PC-9 (cell line): ENCODE measurements around the gene TAOK2. TPM values are rescaled to one million over a fixed set of nuclear protein-coding genes. Genes with fewer than 3 reads are reported as not detected.

ENCODE experiments used
- BruUV-seq: library from RNA; stranded (reverse); fragments of 400-500 nt; replicated peaks from 2 replicates; lab custom pipeline; 2021; lab: Mats Ljungman, UMichigan
- CTCF ChIA-PET: fragments of 300-600 bp; sonication (Branson Sonifier 250); formaldehyde crosslinking; loops from one replicate; lab custom pipeline; 2022; ENCODE audit warnings: antibody characterized with exemption; lab: Charles Lee
- POLR2A ChIA-PET: fragments of 300-600 bp; sonication (Branson Sonifier 250); formaldehyde crosslinking; loops from one replicate; lab custom pipeline; 2022; ENCODE audit warnings: antibody characterized with exemption; ENCODE audit not compliant: unreplicated experiment; lab: Charles Lee
- DNase-seq, 2 experiments: peaks; one replicate each; pipeline versions ENCODE4 v3.0.0 to v3.0.0-alpha.2; 2015 to 2022; ENCODE audit warnings: mixed read lengths in 1 of 2
- H2AFZ ChIP-seq: fragments of 200-600 bp; sonication (generic); 2 replicates; pipeline ENCODE4 v1.8.1; 2017; ENCODE audit warnings: antibody characterized with exemption
- H3F3A ChIP-seq: fragments of 200-600 bp; sonication (generic); 2 replicates; pipeline ENCODE4 v1.8.1; 2017; ENCODE audit warnings: antibody characterized with exemption, mild to moderate bottlenecking, low read depth; ENCODE audit not compliant: insufficient read depth
- H3K27ac ChIP-seq: fragments of 200-600 bp; sonication (generic); 2 replicates; pipeline ENCODE4 v1.6.1; 2016; ENCODE audit warnings: mixed run types
- H3K27me3 ChIP-seq: fragments of 200-600 bp; sonication (generic); 2 replicates; pipeline ENCODE4 v1.6.1; 2016; ENCODE audit warnings: low read depth, mixed run types; ENCODE audit not compliant: insufficient read depth
- H3K36me3 ChIP-seq: fragments of 200-600 bp; sonication (generic); 2 replicates; pipeline ENCODE4 v1.6.1; 2016; ENCODE audit warnings: low read depth, mixed run types
- H3K4me1 ChIP-seq: fragments of 200-600 bp; sonication (generic); replicated peaks from 2 replicates; pipeline ENCODE4 v1.6.1; 2016; ENCODE audit warnings: mixed run types; ENCODE audit not compliant: insufficient read depth
- H3K4me2 ChIP-seq: fragments of 200-600 bp; sonication (generic); 2 replicates; pipeline ENCODE4 v1.6.1; 2017; ENCODE audit warnings: mixed run types
- H3K4me3 ChIP-seq: fragments of 200-600 bp; sonication (generic); 2 replicates; pipeline ENCODE4 v1.6.1; 2016; ENCODE audit warnings: mixed run types
- H3K79me2 ChIP-seq: fragments of 200-600 bp; sonication (generic); 2 replicates; pipeline ENCODE4 v1.6.1; 2017; ENCODE audit warnings: low read depth, mixed run types
- H3K9me2 ChIP-seq: fragments of 200-600 bp; sonication (generic); 2 replicates; pipeline ENCODE4 v1.8.1; 2017; ENCODE audit warnings: mild to moderate bottlenecking; ENCODE audit not compliant: insufficient read depth
- H3K9me3 ChIP-seq: fragments of 200-600 bp; sonication (generic); 2 replicates; pipeline ENCODE4 v1.8.1; 2016; ENCODE audit warnings: low read depth; ENCODE audit not compliant: insufficient read depth
- H4K20me1 ChIP-seq: fragments of 200-600 bp; sonication (generic); 2 replicates; pipeline ENCODE4 v1.8.1; 2017; ENCODE audit not compliant: insufficient read depth
- CTCF ChIP-seq: fragments of 200-600 bp; sonication (generic); conservative IDR thresholded peaks from 2 replicates; pipeline ENCODE4 v1.6.1; 2017; ENCODE audit warnings: mixed run types, antibody characterized with exemption, mild to moderate bottlenecking, moderate library complexity
- EZH2 ChIP-seq: fragments of 200-600 bp; sonication (generic); IDR thresholded peaks from 2 replicates; pipeline ENCODE4 v1.8.0; 2017; ENCODE audit warnings: antibody characterized with exemption, low read depth
- intact Hi-C: fragments of 100-400 bp; cut with micrococcal nuclease; formaldehyde crosslinking; loops from one replicate; pipeline ENCODE4 v1.10.0; 2022; ENCODE audit not compliant: unreplicated experiment
- total RNA-seq: library from RNA; stranded (reverse); gene quantifications from 2 replicates; pipeline ENCODE4 v1.2.3, GENCODE V29; 2021

TAOK2 gene
- total RNA-seq, 1 experiment from 2014 or later, result 82.9 TPM

- Histone ChIP-seq H3K9me3 (no peaks in the 10 kb centered on the region), H3F3A (peaks cover 15% of the 10 kb centered on the region; the same call in 1 of the 2 replicates), H3K4me1 (peaks cover 16% of the 10 kb centered on the region), H3K4me2 (no peak overlapping the region), H2AFZ (no peak overlapping the region), H3K27me3 (no peaks in the 10 kb centered on the region), H4K20me1 (peaks cover 11% of the 10 kb centered on the region; the same call in 1 of the 2 replicates), H3K79me2 (peaks cover 24% of the 10 kb centered on the region), H3K4me3 (no peak overlapping the region), H3K27ac (no peak overlapping the region), H3K36me3 (no peaks in the 10 kb centered on the region), H3K9me2 (no peaks in the 10 kb centered on the region)
- BruUV-seq, result no TSS peak
- intact Hi-C loops, result no loop called here
- POLR2A ChIA-PET, result no interaction called here
- no peak for DNase-seq
- CTCF ChIA-PET, result no interaction called here
- TF ChIP-seq EZH2, result no peak
- no peak for TF ChIP-seq CTCF
Observed at GRCh38 chr16:29971304-29971703, 2.4 kb upstream of the TAOK2 start.

- no peak for DNase-seq
- CTCF ChIA-PET, result interaction anchor here (0.6 to 0.9 kb wide), 2 partner anchors 46 to 52 kb away, joined by 4 to 5 read pairs; partner anchors contain the start of gene KCTD13
- Histone ChIP-seq H3K27ac (no peak overlapping the region), H3K36me3 (no peaks in the 10 kb centered on the region), H3K4me1 (peaks cover 19% of the 10 kb centered on the region), H3K4me3 (no peak overlapping the region), H3K79me2 (peaks cover 36% of the 10 kb centered on the region), H3K4me2 (no peak overlapping the region), H2AFZ (no peak overlapping the region), H3K27me3 (no peaks in the 10 kb centered on the region), H3K9me2 (no peaks in the 10 kb centered on the region), H3F3A (peaks cover 15% of the 10 kb centered on the region; the same call in 1 of the 2 replicates), H4K20me1 (peaks cover 20% of the 10 kb centered on the region; the same call in 1 of the 2 replicates), H3K9me3 (no peaks in the 10 kb centered on the region)
- POLR2A ChIA-PET, result interaction anchor here (0.6 to 0.7 kb wide), 2 partner anchors 316 to 398 kb away, joined by 4 to 9 read pairs; no protein-coding TSS in a partner anchor
- BruUV-seq, result no TSS peak
- intact Hi-C loops, result no loop called here
- no peak for TF ChIP-seq CTCF
- TF ChIP-seq EZH2, result no peak
Observed at GRCh38 chr16:29972500-29972899, 1.2 kb upstream of the TAOK2 start.

- TF ChIP-seq EZH2 (no peak), CTCF (no peak)
- intact Hi-C loops, result loop anchor here (1.0 kb wide), 5 partner anchors 29 to 168 kb away; partner anchors contain the start of genes ASPHD1, CDIPT and KCTD13
- DNase-seq, result no peak
- peak overlapping the region; percentile 7; the same call in 1 of the 2 replicates for H3K4me3 ChIP-seq
- peaks cover 15% of the 10 kb centered on the region; the same call in 1 of the 2 replicates for H3F3A ChIP-seq
- CTCF ChIA-PET, result interaction anchor here (0.6 to 1.2 kb wide), 8 partner anchors 11 to 125 kb away, joined by 3 to 6 read pairs (median 4); partner anchors contain the start of genes ASPHD1, HIRIP3, KCTD13 and SEZ6L2
- H2AFZ ChIP-seq, result peak overlapping the region; percentile 52; the same call in 1 of the 2 replicates
- no peaks in the 10 kb centered on the region for H3K9me2 ChIP-seq
- H3K27me3 ChIP-seq, result no peaks in the 10 kb centered on the region
- peaks cover 41% of the 10 kb centered on the region for H3K79me2 ChIP-seq
- no TSS peak for BruUV-seq
- H3K36me3 ChIP-seq, result no peaks in the 10 kb centered on the region
- H3K9me3 ChIP-seq, result no peaks in the 10 kb centered on the region
- no peak overlapping the region for H3K27ac ChIP-seq
- H4K20me1 ChIP-seq, result peaks cover 21% of the 10 kb centered on the region; the same call in 1 of the 2 replicates
- H3K4me1 ChIP-seq, result peaks cover 19% of the 10 kb centered on the region
- H3K4me2 ChIP-seq, result 0 out of 2 replicates have a peak overlapping the region, but pooled peaks have one; percentile 17
- POLR2A ChIA-PET, result interaction anchor here (0.6 to 1.7 kb wide), 21 partner anchors 10 to 1273 kb away, joined by 3 to 30 read pairs (median 5); partner anchors contain the start of genes ALDOA, ASPHD1, CDIPT and HIRIP3
Observed at GRCh38 chr16:29972992-29973383, 680 bp upstream of the TAOK2 start.
